Adrenal gland (tissue), 12 donors: ENCODE results near the gene RAD51. TPM values are rescaled to one million over a fixed set of nuclear protein-coding genes. Genes with fewer than 3 reads are reported as not detected.
A peak's percentile ranks its signal among the peaks of the same experiment; 100 is the strongest.

Experiments used
- DNase-seq, 7 donors: peaks; one replicate each; pipeline ENCODE4 v3.0.0-alpha.2; 2019 to 2020
- H3K27ac ChIP-seq, 5 donors: fragments of 200-600 bp; sonication (generic) in 4 of 5; 1 replicate in 3 of 5; 2 replicates in 2 of 5; pipeline versions ENCODE4 v1.5.1 to v1.8.0; 2016 to 2020; ENCODE audit warnings: mild to moderate bottlenecking in 1 of 5
- H3K27me3 ChIP-seq: fragments of 200-600 bp; 2 replicates; pipeline ENCODE4 v1.8.0; 2021
- H3K36me3 ChIP-seq, 2 donors: fragments of 200-600 bp; replicated peaks in 1 of 2; 1 replicate in 1 of 2; 2 replicates in 1 of 2; pipeline versions ENCODE4 v1.5.1 to v1.8.0; 2018 to 2022
- H3K4me1 ChIP-seq, 2 donors: fragments of 200-600 bp; replicated peaks in 1 of 2; 1 replicate in 1 of 2; 2 replicates in 1 of 2; pipeline versions ENCODE4 v1.5.1 to v1.8.0; 2018 to 2021
- H3K4me3 ChIP-seq, 4 donors: fragments of 200-600 bp; sonication (generic) in 3 of 4; one replicate each; pipeline ENCODE4 v1.5.1; 2016 to 2018
- H3K9me3 ChIP-seq, 3 donors: fragments of 200-600 bp; sonication (generic) in 1 of 3; replicated peaks in 1 of 3; 1 replicate in 2 of 3; 2 replicates in 1 of 3; pipeline versions ENCODE4 v1.5.1 to v1.8.0; 2016 to 2021
- POLR2A ChIP-seq, 2 donors: fragments of 450-650 bp; IDR thresholded peaks; one replicate each; pipeline ENCODE4 v1.6.1; 2017; ENCODE audit warnings: antibody characterized with exemption in 2 of 2, mild to moderate bottlenecking in 2 of 2, moderate library complexity in 1 of 2
- WGBS, 4 donors: extraction: QIAGEN DNeasy Blood & Tissue Kit in 2 of 4; methylation state at CpG; one replicate each; pipeline versions ENCODE4 v1.1.5 to v1.1.7; 2013 to 2017; 5-methylcytosine and 5-hydroxymethylcytosine counted together
- intact Hi-C, 2 donors: fragments of 100-400 bp; cut with DNase I; formaldehyde crosslinking; loops; one replicate each; pipeline versions ENCODE4 v1.14.1 to v1.15.0; 2022 to 2023
- polyA plus RNA-seq, 3 donors: library from polyadenylated mRNA; stranded (reverse); fragments of 200-250 nt in 2 of 3; fragments of 350-450 nt in 1 of 3; fragmentation: Illumina TruSeq in 1 of 3; extraction: RNeasy Lipid Tissue Mini Kit (QIAGEN cat#74804) in 1 of 3; gene quantifications; one replicate each; pipeline ENCODE4 v1.2.3, GENCODE V29; 2013 to 2014
- small RNA-seq, 2 donors: library from RNA; depleted of rRNA; stranded (forward); fragments of <200 nt; gene quantifications; one replicate each; pipeline ENCODE3, GENCODE V24; 2016
- total RNA-seq, 9 donors: library from RNA; depleted of rRNA in 4 of 9; stranded (reverse); fragments of >200 nt in 4 of 9; fragments of 120-200 nt in 1 of 9; fragmentation: NEBNext Ultra II Directional in 1 of 9; extraction: Animal tissue kit (Norgen Biotek cat#: 25700) in 1 of 9; gene quantifications; one replicate each; pipeline versions ENCODE4 v1.1.0 to v1.2.4, GENCODE V29; 2013 to 2023
- TF ChIP-seq, protein P1 (sequence below), 6 experiments: fragments of 450-650 bp in 4 of 6; fragments of 200-600 bp in 2 of 6; sonication (generic) in 1 of 6; IDR thresholded peaks; 1 replicate in 5 of 6; 2 replicates in 1 of 6; pipeline versions ENCODE4 v1.5.1 to v1.8.0; 2016 to 2021; ENCODE audit warnings: antibody characterized with exemption in 6 of 6, mild to moderate bottlenecking in 2 of 6, moderate library complexity in 1 of 6
- donor health status: healthy with polysubstance abuse.
- donor health status: Bipolar disorder and iron deficiency.
- donor health status: DM: yes; HTN: yes; CAD: no.
- donor health status: DM: no; HTN: no; CAD: no.
- donor health status: DM: no; HTN: no; CAD: no.
- donor health status: DM: yes; HTN: yes; CAD: no.

The RAD51 gene
- total and polyA plus RNA-seq, 12 donors, result 0.47 to 5.2 (median 0.82) TPM; not detected in 3

DNA sequence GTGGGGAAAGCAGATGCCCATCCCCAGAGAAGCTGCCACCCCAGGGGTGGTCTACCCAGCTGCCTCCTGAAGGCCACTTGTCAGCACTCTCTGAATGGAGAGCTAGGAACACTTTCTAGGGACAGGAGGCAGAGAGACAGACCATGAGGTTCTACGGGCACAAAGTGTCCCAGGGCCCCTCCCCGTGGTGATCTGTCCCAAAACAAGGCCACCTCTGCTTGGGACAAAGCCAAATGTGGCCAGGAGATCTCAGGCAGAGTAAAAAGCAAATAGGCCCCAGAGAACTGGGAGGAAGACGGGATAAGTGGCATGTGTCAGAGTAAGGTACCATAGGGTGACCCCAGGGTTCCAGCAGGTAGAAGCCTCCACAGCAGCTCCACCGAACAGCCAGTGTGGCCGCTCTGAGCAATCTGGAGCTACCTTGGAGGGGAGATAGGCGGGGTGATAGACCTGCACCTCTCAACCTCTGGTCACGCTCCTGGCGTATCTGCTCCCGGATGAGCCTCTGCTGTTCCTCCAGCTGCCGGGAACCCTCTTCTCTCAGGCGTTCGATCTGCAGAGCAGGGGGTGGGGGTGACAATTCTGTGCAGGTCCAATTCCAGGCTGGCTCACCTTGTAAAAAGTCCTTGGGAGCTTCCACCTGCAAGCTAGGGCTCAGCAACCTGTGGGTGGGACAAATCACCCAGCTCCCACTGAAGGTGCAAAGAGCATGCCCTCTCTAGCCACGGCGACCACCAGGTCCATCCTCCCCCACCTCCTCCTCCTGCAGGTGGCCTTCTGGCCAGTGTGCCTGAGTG is 81.0 kb downstream of the RAD51 start:
- WGBS, 4 donors, result 79 to 86% (median 85%) methylated on average over 10 to 14 of the region's 14 CpGs
- Histone ChIP-seq H3K9me3 (no peaks in the 10 kb centered on the region), H3K27me3 (no peaks in the 10 kb centered on the region), H3K27ac (no peak overlapping the region), H3K4me1 (no peaks in the 10 kb centered on the region), H3K4me3 (no peak overlapping the region), H3K36me3 (peaks cover 0 to 79% of the 10 kb centered on the region in 2 donors)
- TF ChIP-seq, protein P1, sequence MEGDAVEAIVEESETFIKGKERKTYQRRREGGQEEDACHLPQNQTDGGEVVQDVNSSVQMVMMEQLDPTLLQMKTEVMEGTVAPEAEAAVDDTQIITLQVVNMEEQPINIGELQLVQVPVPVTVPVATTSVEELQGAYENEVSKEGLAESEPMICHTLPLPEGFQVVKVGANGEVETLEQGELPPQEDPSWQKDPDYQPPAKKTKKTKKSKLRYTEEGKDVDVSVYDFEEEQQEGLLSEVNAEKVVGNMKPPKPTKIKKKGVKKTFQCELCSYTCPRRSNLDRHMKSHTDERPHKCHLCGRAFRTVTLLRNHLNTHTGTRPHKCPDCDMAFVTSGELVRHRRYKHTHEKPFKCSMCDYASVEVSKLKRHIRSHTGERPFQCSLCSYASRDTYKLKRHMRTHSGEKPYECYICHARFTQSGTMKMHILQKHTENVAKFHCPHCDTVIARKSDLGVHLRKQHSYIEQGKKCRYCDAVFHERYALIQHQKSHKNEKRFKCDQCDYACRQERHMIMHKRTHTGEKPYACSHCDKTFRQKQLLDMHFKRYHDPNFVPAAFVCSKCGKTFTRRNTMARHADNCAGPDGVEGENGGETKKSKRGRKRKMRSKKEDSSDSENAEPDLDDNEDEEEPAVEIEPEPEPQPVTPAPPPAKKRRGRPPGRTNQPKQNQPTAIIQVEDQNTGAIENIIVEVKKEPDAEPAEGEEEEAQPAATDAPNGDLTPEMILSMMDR (IDR thresholded peaks at IDR 0.05), result no peak
- TF ChIP-seq POLR2A (IDR thresholded peaks at IDR 0.05), result no peak
- DNase-seq, result peak in 4 of 7 donors; percentile 45 to 74 (median 54)
- intact Hi-C loops, result no loop called here

DNA sequence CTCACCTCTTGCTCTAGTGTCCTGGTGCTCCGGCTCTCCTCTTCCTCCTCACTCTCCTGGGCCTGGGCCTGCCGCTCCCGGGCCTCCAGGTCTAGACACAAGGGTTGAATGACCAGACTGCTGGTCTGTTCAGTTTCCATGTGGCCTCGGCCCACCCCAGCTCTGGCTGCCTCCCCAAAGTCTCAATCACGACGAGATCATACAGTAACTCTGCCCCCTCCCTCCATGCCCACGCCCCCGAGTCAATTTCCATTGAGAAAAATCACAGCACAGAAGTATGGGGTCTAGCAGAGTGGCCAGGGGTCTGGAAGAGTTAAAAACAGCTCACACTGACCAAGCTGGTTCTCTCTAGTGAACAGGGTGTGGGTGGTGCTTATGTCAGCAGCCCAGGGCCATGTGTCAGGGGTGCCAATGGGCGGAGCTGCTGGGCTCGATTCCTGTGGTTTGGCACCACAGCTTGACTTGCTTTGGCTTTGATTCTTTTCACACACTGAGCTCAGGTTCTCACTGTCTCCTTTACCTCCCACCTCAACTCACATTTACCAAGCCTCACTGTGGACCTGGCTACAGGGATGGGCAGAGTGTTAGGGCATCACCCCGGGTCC is 81.7 kb downstream of the RAD51 start:
- H3K9me3 ChIP-seq, result no peaks in the 10 kb centered on the region
- DNase-seq, result peak in 5 of 7 donors; percentile 51 to 77 (median 56)
- H3K4me3 ChIP-seq, result no peak overlapping the region
- 76 to 84% (median 79%) methylated on average over 8 to 11 of the region's 11 CpGs for WGBS, 4 donors
- H3K4me1 ChIP-seq, result no peaks in the 10 kb centered on the region
- TF ChIP-seq, protein P1 (IDR thresholded peaks at IDR 0.05), result no peak
- TF ChIP-seq POLR2A (IDR thresholded peaks at IDR 0.05), result no peak
- H3K27ac ChIP-seq, result no peak overlapping the region
- peaks cover 0 to 77% of the 10 kb centered on the region in 2 donors for H3K36me3 ChIP-seq
- H3K27me3 ChIP-seq, result no peaks in the 10 kb centered on the region
- intact Hi-C loops, result no loop called here

Small RNA genes lying within 50 kb of the gene (small RNA-seq; reads per million reads assigned to genes)
- gene SUMO2P15, result 0 reads per million in 2 donors

Other genes with a start within 250 kb of the RAD51 start
- gene CHST14, start 224.2 kb upstream of the RAD51 start, total RNA-seq, result 10 to 100 TPM in 5 of 9 donors, 1 to 10 TPM in 4; 7.4 to 20.6 (median 14.0) TPM
- 10 to 100 TPM in 1 of 3 donors, 1 to 10 TPM in 2; 5.0 to 11.0 (median 6.7) TPM for gene CHST14, start 224.2 kb upstream of the RAD51 start, polyA plus RNA-seq
- gene CCDC32, start 130.1 kb upstream of the RAD51 start, total RNA-seq, result 10 to 100 TPM; 28.4 to 42.8 (median 37.7) TPM
- 10 to 100 TPM; 33.1 to 41.7 (median 37.7) TPM for gene CCDC32, start 130.1 kb upstream of the RAD51 start, polyA plus RNA-seq
- 10 to 100 TPM; 10.0 to 20.7 (median 11.9) TPM for gene RPUSD2, start 125.9 kb upstream of the RAD51 start, total RNA-seq
- gene RPUSD2, start 125.9 kb upstream of the RAD51 start, polyA plus RNA-seq, result 10 to 100 TPM in 2 of 3 donors, 1 to 10 TPM in 1; 5.7 to 18.5 (median 11.0) TPM
- 1 to 10 TPM in 8 of 9 donors, under 1 TPM in 1; 0.69 to 7.9 (median 1.7) TPM for gene KNL1, start 100.9 kb upstream of the RAD51 start, total RNA-seq
- under 1 TPM; 0.13 to 0.77 (median 0.16) TPM for gene KNL1, start 100.9 kb upstream of the RAD51 start, polyA plus RNA-seq
- gene RMDN3, start 60.1 kb downstream of the RAD51 start, total RNA-seq, result 10 to 100 TPM; 20.6 to 50.1 (median 33.9) TPM
- gene RMDN3, start 60.1 kb downstream of the RAD51 start, polyA plus RNA-seq, result 10 to 100 TPM; 19.2 to 45.4 (median 22.4) TPM
- 10 to 100 TPM in 8 of 9 donors, 1 to 10 TPM in 1; 7.8 to 77.3 (median 19.9) TPM for gene GCHFR, start 68.9 kb downstream of the RAD51 start, total RNA-seq
- 10 to 100 TPM in 2 of 3 donors, 1 to 10 TPM in 1; 6.1 to 27.0 (median 23.6) TPM for gene GCHFR, start 68.9 kb downstream of the RAD51 start, polyA plus RNA-seq
- 1 to 10 TPM in 1 of 9 donors, under 1 TPM in 4, not detected in 4; 0.11 to 1.1 (median 0.46) TPM for gene C15orf62, start 74.8 kb downstream of the RAD51 start, total RNA-seq
- under 1 TPM; 0.07 to 0.97 (median 0.27) TPM for gene C15orf62, start 74.8 kb downstream of the RAD51 start, polyA plus RNA-seq
- 10 to 100 TPM; 11.0 to 35.1 (median 27.3) TPM for gene ZFYVE19, start 111.9 kb downstream of the RAD51 start, total RNA-seq
- gene ZFYVE19, start 111.9 kb downstream of the RAD51 start, polyA plus RNA-seq, result 10 to 100 TPM; 12.0 to 25.3 (median 24.1) TPM
- 10 to 100 TPM; 27.4 to 88.6 (median 42.2) TPM for gene DNAJC17, start 112.3 kb downstream of the RAD51 start, total RNA-seq
- 100 to 1,000 TPM in 2 of 3 donors, 10 to 100 TPM in 1; 33.0 to 174 (median 170) TPM for gene DNAJC17, start 112.3 kb downstream of the RAD51 start, polyA plus RNA-seq
- not detected for gene PPP1R14D, start 133.5 kb downstream of the RAD51 start, total RNA-seq
- gene PPP1R14D, start 133.5 kb downstream of the RAD51 start, polyA plus RNA-seq, result not detected
- 1 to 10 TPM in 6 of 9 donors, under 1 TPM in 3; 0.17 to 5.1 (median 1.3) TPM for gene SPINT1, start 148.9 kb downstream of the RAD51 start, total RNA-seq
- gene SPINT1, start 148.9 kb downstream of the RAD51 start, polyA plus RNA-seq, result 1 to 10 TPM in 2 of 3 donors, under 1 TPM in 1; 0.46 to 1.3 (median 1.1) TPM
- under 1 TPM in 2 of 9 donors, not detected in 7; 0.11 to 0.34 TPM for gene RHOV, start 179.1 kb downstream of the RAD51 start, total RNA-seq
- gene RHOV, start 179.1 kb downstream of the RAD51 start, polyA plus RNA-seq, result under 1 TPM in 2 of 3 donors, not detected in 1; 0.13 to 0.16 TPM
- 10 to 100 TPM; 18.0 to 43.4 (median 35.0) TPM for gene VPS18, start 199.3 kb downstream of the RAD51 start, total RNA-seq
- 10 to 100 TPM in 1 of 3 donors, 1 to 10 TPM in 2; 8.9 to 16.0 (median 10.0) TPM for gene VPS18, start 199.3 kb downstream of the RAD51 start, polyA plus RNA-seq
- 10 to 100 TPM in 2 of 9 donors, 1 to 10 TPM in 7; 1.9 to 15.9 (median 4.9) TPM for gene DLL4, start 234.2 kb downstream of the RAD51 start, total RNA-seq
- gene DLL4, start 234.2 kb downstream of the RAD51 start, polyA plus RNA-seq, result 1 to 10 TPM in 2 of 3 donors, under 1 TPM in 1; 0.66 to 3.9 (median 3.6) TPM